Measurements from ENCODE around the gene PDXK.

DNA sequence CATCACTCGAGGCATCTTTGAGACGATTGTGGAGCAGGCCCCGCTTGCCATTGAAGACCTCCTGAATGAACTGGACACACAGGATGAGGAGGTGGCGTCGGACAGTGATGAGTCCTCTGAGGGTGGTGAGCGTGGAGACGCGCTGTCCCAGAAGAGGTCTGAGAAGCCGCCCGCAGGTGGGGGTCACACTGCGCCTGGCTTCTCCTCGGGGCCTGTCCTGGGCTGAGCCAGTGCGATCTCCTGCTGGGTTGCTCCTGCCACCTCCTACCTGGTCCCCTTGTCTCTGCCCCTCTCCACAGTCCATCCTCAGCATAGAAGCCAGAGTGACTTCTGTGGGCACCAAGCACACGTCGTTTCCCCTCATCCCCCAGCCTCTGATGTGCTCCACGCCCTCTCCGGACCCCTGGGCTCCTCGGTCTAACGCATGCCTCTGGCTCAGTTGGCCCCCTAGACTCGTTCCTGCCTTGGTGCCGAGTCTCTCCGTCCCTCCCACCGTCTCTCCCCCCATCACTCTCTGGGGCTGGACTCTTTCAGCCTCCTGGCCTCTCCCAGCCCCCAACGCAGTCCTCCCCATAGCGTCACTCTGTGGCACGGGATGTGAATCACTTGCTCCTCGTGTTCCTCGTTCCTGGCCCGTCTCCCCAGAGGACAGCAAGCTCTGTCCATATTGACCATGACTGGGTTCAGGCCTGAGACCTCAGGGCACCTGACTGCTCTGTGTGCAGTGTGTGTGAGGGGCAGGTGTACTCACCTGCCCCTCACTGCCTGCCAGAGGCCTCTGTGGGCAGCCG, 79.2 kb downstream of the PDXK start:
- no peak for TF ChIP-seq SIN3A (IDR thresholded peaks at IDR 0.05; ENCODE audit: borderline replicate concordance, insufficient read depth, low read length)
- TF ChIP-seq, protein P1, sequence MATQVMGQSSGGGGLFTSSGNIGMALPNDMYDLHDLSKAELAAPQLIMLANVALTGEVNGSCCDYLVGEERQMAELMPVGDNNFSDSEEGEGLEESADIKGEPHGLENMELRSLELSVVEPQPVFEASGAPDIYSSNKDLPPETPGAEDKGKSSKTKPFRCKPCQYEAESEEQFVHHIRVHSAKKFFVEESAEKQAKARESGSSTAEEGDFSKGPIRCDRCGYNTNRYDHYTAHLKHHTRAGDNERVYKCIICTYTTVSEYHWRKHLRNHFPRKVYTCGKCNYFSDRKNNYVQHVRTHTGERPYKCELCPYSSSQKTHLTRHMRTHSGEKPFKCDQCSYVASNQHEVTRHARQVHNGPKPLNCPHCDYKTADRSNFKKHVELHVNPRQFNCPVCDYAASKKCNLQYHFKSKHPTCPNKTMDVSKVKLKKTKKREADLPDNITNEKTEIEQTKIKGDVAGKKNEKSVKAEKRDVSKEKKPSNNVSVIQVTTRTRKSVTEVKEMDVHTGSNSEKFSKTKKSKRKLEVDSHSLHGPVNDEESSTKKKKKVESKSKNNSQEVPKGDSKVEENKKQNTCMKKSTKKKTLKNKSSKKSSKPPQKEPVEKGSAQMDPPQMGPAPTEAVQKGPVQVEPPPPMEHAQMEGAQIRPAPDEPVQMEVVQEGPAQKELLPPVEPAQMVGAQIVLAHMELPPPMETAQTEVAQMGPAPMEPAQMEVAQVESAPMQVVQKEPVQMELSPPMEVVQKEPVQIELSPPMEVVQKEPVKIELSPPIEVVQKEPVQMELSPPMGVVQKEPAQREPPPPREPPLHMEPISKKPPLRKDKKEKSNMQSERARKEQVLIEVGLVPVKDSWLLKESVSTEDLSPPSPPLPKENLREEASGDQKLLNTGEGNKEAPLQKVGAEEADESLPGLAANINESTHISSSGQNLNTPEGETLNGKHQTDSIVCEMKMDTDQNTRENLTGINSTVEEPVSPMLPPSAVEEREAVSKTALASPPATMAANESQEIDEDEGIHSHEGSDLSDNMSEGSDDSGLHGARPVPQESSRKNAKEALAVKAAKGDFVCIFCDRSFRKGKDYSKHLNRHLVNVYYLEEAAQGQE (IDR thresholded peaks at IDR 0.05; ENCODE audit: insufficient read depth in 1 of 2, low read depth in 2 of 2, low read length in 2 of 2), result no peak
